Fibroblast of pulmonary artery (primary cell): ENCODE data around the gene CATSPER4.
"Not testable (repeated sequence)": the region's sequence is repeated elsewhere in the genome, so short reads cannot be mapped to it uniquely, and the experiment has no call there.

Experiments used
- DNase-seq: peaks from one replicate; pipeline ENCODE4 v3.0.0-alpha.2; 2010; ENCODE audit warnings: low read depth
- H3K4me3 ChIP-seq: replicated peaks from 2 replicates; pipeline ENCODE4 v1.5.1; 2011; ENCODE audit warnings: low read depth, mild to moderate bottlenecking, control low read depth, low read length, moderate library complexity
- CTCF ChIP-seq: IDR thresholded peaks from 2 replicates; pipeline ENCODE4 v1.5.1; 2011; ENCODE audit warnings: mild to moderate bottlenecking, control low read depth, low read length, inconsistent platforms; ENCODE audit errors: missing control alignments

Gene CATSPER4

GRCh38 chr1:26225033-26225831 lies 34.8 kb downstream of the CATSPER4 start:
- no peak for TF ChIP-seq CTCF
- DNase-seq: peak; percentile 38
- H3K4me3 ChIP-seq: peak overlapping the region; percentile 51

GRCh38 chr1:26230682-26231081 lies 40.3 kb downstream of the CATSPER4 start:
- H3K4me3 ChIP-seq, DNase-seq: not testable (repeated sequence)

GRCh38 chr1:26233903-26234643 lies 43.7 kb downstream of the CATSPER4 start, which contains the start of gene CEP85:
TSS of gene CEP85 (plus strand) at chr1:26234200. CDS start at chr1:26239784, 5,584 bp downstream.
- peak; percentile 86 for TF ChIP-seq CTCF
- peak within 1 kb of the TSS; percentile 83 for H3K4me3 ChIP-seq
- peak; percentile 98 for DNase-seq

- peak overlapping the region; percentile 83 for H3K4me3 ChIP-seq
- peak; percentile 18 for TF ChIP-seq CTCF
- peak; percentile 28 for DNase-seq
Observed at GRCh38 chr1:26234644-26235370, 44.4 kb downstream of the CATSPER4 start.

GRCh38 chr1:26237230-26237966 lies 47.0 kb downstream of the CATSPER4 start:
- DNase-seq: peak; percentile 47
- H3K4me3 ChIP-seq: no peak overlapping the region
- no peak for TF ChIP-seq CTCF

GRCh38 chr1:26239936-26240335 lies 49.5 kb downstream of the CATSPER4 start:
- H3K4me3 ChIP-seq: no peak overlapping the region
- no peak for TF ChIP-seq CTCF
- DNase-seq: peak; percentile 71
